Hematopoietic multipotent progenitor cell treated with erythropoietin and hydrocortisone succinate and interleukin-3 and kit ligand, for 15 days (in vitro differentiated cells): Measurements from ENCODE around the gene NDP.

ENCODE experiments used
- DNase-seq: peaks from one replicate; pipeline ENCODE4 v3.0.0-alpha.2; 2015; ENCODE audit warnings: low spot score

NDP gene

GRCh38 chrX:43973249-43974099, at the start of gene NDP:
Gene NDP, minus strand, starts transcription at chrX:43973390. Its CDS starts 14,745 bp downstream, at chrX:43958645.
- no peak for DNase-seq

DNA sequence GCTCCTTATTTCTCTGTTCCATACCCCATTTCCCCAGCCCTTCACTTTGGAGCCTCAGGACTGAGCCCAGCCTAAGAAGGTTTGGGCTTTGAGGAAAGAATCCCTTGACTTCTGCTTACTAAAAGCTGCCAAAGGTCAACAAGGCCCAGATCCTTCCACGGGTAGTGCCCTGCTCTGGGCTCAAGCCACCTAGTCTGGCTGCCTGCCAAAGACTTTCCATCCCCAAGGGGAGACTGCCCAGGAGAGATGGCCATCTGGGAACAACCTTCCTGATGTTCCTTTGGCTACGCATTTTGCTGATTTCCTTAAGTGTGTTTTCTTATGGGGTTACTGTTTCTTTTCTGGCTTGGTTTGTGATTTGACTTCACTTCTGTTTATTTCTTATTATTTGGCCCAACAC, 49.8 kb upstream of the NDP start:
- no peak for DNase-seq

GRCh38 chrX:44020693-44021092, 47.5 kb upstream of the NDP start:
- no peak for DNase-seq

- no peak for DNase-seq
These were observed 46.7 kb upstream of the NDP start for GRCh38 chrX:44019911-44020310.

- DNase-seq, result no peak
These were observed 44.5 kb upstream of the NDP start for GRCh38 chrX:44017676-44018075.

DNA sequence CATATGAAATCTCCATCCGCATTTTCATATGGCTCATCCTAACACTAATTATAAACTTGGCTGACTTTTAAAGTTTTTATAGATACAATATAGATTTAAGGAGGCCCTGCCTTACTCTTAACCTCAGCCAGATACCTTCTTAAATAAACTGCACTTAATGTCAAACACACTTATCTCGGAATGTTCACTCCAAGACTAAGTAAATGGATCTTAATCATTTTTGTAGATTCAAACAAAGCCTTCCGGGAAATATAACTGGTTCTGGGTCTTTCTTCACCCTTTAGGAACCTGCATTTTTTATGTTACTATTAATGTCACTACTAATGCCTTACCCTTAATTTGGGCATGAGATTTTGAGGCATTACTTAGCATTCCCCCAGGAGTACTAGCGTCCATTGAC, 43.7 kb upstream of the NDP start:
- DNase-seq, result no peak

DNA sequence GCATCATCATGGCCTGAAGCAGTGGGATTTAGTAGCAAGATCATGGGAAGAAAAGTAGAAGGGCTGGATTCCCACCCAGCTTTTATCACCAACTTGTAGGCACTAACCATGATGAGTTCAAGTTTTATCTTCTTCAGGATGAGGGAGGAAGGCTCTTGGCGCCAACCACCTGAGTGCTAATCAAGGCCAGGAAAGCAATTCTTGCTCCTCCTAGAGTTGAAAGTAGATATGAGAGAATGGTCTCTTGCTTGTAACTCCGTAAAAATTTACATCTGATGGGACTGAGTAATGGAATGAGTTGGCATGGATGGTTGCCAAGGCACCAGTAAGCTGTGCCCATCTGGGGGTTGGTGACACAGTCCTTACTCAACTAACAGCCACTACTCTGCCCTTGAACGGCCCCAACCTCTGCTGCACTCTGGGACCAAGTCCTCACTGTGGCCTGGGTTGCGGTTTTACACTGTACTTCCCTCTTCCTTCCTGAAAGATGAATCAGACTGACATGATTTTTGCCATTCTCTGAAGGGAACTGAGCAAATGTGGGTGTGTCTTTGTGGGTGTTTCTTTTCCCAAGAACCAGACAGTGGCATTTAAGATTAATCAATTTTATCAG, 39.4 kb upstream of the NDP start:
- DNase-seq, result no peak

GRCh38 chrX:44011506-44011905, 38.3 kb upstream of the NDP start:
- DNase-seq, result no peak

GRCh38 chrX:44010626-44011025, 37.4 kb upstream of the NDP start:
- no peak for DNase-seq

- DNase-seq, result no peak
These were observed 32.9 kb upstream of the NDP start for GRCh38 chrX:44006081-44006480.

DNA sequence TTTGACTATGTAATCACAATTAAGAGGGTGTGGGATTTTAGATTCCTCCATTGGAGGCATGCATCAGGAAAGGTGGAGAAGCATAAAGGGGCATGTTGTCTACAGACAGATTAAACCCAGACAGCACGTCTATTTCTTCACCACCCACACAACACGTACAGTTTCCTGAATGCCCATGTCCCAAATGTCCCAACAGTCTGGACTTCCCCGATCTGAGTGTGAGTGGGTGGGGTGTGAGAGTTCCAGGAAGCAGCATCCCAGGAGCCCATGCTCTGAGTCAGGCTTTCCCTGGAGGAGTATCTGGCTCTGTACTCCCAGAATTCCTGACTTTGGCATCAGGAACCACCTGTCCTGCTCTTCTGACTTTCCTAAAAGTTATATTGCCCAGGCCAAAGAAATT, 30.8 kb upstream of the NDP start:
- DNase-seq, result no peak

DNA sequence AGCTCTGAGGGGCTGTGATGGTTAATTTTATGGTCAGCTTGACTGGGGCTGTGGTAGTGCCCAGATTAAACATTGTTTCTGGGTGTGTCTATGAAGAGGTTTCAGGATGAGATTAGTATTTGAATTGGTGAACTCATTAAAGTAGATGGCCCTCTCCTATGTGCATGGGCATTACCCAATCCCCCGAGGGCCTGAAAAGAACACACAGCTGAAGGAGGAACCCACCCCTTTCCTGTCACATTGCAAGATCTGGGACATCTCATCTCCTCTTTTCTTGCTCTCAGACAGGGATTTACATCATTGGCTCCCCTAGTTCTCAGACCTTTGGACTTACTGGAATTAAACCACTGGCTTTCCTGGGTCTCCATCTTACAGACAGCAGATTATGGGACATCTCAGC, 29.4 kb upstream of the NDP start:
- no peak for DNase-seq

DNA sequence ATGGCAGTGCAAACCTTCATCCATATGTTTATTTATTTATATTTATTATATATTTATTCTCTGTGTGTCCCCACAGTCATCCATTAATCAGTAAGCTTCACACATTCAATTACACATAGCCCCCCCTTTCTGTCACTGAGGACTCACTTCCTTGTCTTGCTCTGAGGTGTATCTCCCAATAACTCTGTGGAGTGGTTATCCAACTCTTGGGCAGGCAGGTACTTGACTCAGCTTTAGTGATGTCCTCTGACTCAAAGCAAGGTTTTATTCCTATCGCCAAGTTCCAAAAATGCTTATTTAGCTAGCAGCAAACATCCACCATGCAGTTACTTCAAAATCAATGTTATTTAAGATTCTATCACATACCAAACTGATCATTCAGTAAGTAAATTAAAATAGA, 25.2 kb upstream of the NDP start:
- DNase-seq, result no peak

DNA sequence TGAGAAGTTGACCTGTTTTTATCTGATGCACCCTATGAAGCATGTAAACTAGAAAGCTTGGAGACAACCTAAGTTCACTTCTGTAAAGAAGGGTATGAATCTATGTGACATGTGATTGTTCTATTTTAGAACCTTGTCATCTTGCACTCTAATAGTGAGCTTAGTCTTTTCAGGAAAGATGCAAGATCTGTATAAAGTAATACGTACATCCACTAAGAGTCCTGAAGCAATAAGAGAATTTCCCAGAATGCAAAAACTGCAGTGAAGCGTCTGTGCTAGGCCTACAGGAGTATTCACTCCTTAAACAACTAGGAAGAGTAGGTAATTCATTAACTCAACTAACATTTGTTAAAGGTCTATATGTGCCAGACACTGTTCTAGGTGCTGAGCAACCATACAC, 23.3 kb upstream of the NDP start:
- DNase-seq, result no peak

GRCh38 chrX:43986083-43986482, 12.9 kb upstream of the NDP start:
- DNase-seq, result no peak

DNA sequence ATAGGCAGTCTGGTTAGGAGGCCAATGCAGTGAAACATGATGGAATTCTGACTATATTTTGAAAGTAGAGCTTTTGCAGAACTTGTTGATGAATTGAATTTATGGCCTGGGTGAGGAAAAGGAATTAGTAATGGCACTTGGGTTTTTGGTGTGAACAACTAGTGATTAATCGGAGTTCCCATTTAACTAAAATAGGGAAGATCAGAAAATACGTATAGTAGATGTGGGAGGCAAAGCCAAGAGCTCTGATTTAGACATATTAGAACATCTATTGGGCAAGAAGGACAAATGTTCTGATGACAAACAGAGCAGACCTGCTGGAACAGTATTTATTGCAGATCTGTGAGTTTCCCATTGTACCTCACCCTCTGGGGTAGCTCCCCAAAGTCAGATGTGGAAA, 12.3 kb upstream of the NDP start:
- no peak for DNase-seq

GRCh38 chrX:43978226-43978625, 5.0 kb upstream of the NDP start:
- no peak for DNase-seq

DNA sequence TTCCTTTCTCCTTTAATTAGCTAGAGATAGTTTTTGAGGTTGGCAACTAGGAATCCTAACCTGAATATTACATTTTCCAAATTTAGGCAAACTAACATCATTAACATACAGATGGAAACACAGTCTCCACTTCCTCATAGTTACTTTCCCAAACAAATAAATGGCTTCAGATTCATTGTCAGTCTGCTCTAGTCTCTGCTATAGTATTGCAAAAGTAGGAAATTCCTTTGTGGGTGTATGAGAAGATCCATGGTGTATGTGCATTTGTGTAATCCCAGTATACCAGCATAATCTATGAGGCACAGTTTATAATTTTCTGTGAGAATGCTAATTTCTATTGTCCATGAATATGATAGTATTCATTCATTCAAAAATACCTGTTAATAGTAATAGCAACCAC, 3.0 kb upstream of the NDP start:
- no peak for DNase-seq

DNA sequence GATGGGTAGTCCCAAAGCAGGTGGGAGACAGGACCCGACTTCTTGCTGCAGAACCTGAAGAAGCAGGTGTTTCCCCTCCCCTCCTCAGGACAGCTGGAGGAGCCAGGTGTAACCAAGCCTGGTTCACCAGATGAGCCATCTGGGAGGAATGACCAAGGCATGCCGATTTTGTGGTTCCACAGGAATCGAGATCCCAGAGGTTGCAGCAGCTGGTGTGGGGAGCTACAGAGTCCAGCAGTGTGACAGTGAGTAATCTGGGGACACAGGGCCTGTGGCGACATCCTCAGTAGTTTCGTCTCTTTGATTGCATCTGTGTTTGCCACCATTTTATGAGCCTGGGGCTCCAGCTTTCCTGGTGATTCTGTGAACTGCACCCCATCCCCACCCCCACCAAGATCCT, 2.6 kb upstream of the NDP start:
- no peak for DNase-seq

GRCh38 chrX:43974741-43975465, 1.7 kb upstream of the NDP start:
- DNase-seq, result no peak

DNA sequence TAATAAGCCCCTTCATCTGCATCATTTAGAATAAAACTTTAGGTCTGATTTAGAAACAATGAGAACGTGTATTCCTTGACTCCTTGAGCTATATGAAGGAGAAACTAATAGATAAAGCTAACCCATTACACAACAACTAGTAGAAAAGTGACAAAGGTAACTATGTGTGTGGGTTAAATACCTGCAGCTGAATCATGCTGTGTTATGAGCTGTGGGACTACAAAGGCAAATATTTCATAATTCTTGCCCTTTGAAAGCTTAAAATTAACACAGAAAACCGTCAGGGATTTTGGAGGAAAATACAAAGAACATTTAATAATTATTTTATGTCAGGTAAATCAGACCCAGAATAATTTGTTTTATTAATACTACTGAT, 898 bp upstream of the NDP start:
- DNase-seq, result no peak

- DNase-seq, result no peak
These were observed 926 bp downstream of the NDP start for GRCh38 chrX:43971966-43972961.
